BJ (cell line): Measurements from ENCODE around the gene HBG2. TPM values are rescaled to one million over a fixed set of nuclear protein-coding genes. Genes with fewer than 3 reads are reported as not detected.

ENCODE experiments used
- CTCF ChIA-PET: fragments of 350-600 bp; formaldehyde crosslinking; extraction: SDS; loops from one replicate; lab custom pipeline; 2021; ENCODE audit warnings: antibody characterized with exemption, inconsistent platforms; lab: Yijun Ruan, JAX
- POLR2A ChIA-PET: fragments of 300-600 bp; sonication (Branson Sonifier 250); formaldehyde crosslinking; extraction: SDS; loops from one replicate; lab custom pipeline; 2021; ENCODE audit warnings: antibody characterized with exemption; lab: Charles Lee
- DNase-seq: peaks from one replicate; pipeline ENCODE4 v3.0.0-alpha.2; 2011; ENCODE audit warnings: low read depth
- H3K27me3 ChIP-seq: 2 replicates; pipeline ENCODE4 v1.6.0; 2011; ENCODE audit warnings: low read length; ENCODE audit not compliant: control insufficient read depth, insufficient read depth
- H3K36me3 ChIP-seq: 2 replicates; pipeline ENCODE4 v1.5.1; 2011; ENCODE audit warnings: low read length; ENCODE audit not compliant: control insufficient read depth, insufficient read depth
- H3K4me3 ChIP-seq: 2 replicates; pipeline ENCODE4 v1.5.1; 2011; ENCODE audit warnings: low read depth, mild to moderate bottlenecking, control low read depth, low read length
- CTCF ChIP-seq: IDR thresholded peaks from 2 replicates; pipeline ENCODE4 v1.5.1; 2011; ENCODE audit warnings: low read depth, mild to moderate bottlenecking, control low read depth, inconsistent platforms, low read length, moderate library complexity; ENCODE audit not compliant: insufficient read depth
- polyA plus RNA-seq: library from polyadenylated mRNA; depleted of rRNA; stranded (reverse); fragments of >200 nt; gene quantifications from 2 replicates; pipeline ENCODE4 v1.2.3, GENCODE V29; 2011

The HBG2 gene
- polyA plus RNA-seq, 1 experiment = not detected

GRCh38 chr11:5224538-5225479 is 29.8 kb downstream of the HBG2 start:
- no peak overlapping the region for H3K4me3 ChIP-seq
- DNase-seq = no peak
- no peak for TF ChIP-seq CTCF
- ChIA-PET POLR2A (no interaction called here), CTCF (interaction anchor here (0.5 kb wide), 1 partner anchor 37 kb away, joined by 6 read pairs; no protein-coding TSS in a partner anchor)
- no peaks in the 10 kb centered on the region for H3K36me3 ChIP-seq
- H3K27me3 ChIP-seq = no peaks in the 10 kb centered on the region

- Histone ChIP-seq H3K4me3 (no peak overlapping the region), H3K36me3 (no peaks in the 10 kb centered on the region), H3K27me3 (no peaks in the 10 kb centered on the region)
- no peak for TF ChIP-seq CTCF
- ChIA-PET CTCF (no interaction called here), POLR2A (no interaction called here)
- DNase-seq = no peak
These were observed 30.9 kb downstream of the HBG2 start for GRCh38 chr11:5223686-5224085.

GRCh38 chr11:5223146-5223545 is 31.4 kb downstream of the HBG2 start:
- ChIA-PET CTCF (no interaction called here), POLR2A (no interaction called here)
- H3K27me3 ChIP-seq = no peaks in the 10 kb centered on the region
- no peak for TF ChIP-seq CTCF
- H3K4me3 ChIP-seq = no peak overlapping the region
- DNase-seq = no peak
- H3K36me3 ChIP-seq = no peaks in the 10 kb centered on the region

GRCh38 chr11:5210376-5210885 is 44.1 kb downstream of the HBG2 start:
- Histone ChIP-seq H3K36me3 (no peaks in the 10 kb centered on the region), H3K27me3 (no peaks in the 10 kb centered on the region), H3K4me3 (no peak overlapping the region)
- POLR2A ChIA-PET = no interaction called here
- no peak for TF ChIP-seq CTCF
- CTCF ChIA-PET = interaction anchor here (0.6 to 2.1 kb wide), 2 partner anchors 18 to 160 kb away, joined by 3 to 7 read pairs; no protein-coding TSS in a partner anchor
- DNase-seq = no peak

GRCh38 chr11:5204787-5205186 is 49.8 kb downstream of the HBG2 start:
- DNase-seq = peak; percentile 21
- no peak overlapping the region for H3K4me3 ChIP-seq
- no peaks in the 10 kb centered on the region for H3K27me3 ChIP-seq
- H3K36me3 ChIP-seq = no peaks in the 10 kb centered on the region
- TF ChIP-seq CTCF = peak; percentile 63
- POLR2A ChIA-PET = no interaction called here
- CTCF ChIA-PET = interaction anchor here (0.6 to 4.5 kb wide), 8 partner anchors 10 to 186 kb away, joined by 3 to 22 read pairs (median 4); no protein-coding TSS in a partner anchor
